LNCAP (cell line): ENCODE measurements around the gene SFSWAP.

Source experiments
- TF ChIP-seq, protein P1 (sequence below): fragments of 450-650 bp; IDR thresholded peaks from 2 replicates; pipeline ENCODE4 v1.5.1; 2017; ENCODE audit warnings: mild to moderate bottlenecking

Gene SFSWAP

DNA sequence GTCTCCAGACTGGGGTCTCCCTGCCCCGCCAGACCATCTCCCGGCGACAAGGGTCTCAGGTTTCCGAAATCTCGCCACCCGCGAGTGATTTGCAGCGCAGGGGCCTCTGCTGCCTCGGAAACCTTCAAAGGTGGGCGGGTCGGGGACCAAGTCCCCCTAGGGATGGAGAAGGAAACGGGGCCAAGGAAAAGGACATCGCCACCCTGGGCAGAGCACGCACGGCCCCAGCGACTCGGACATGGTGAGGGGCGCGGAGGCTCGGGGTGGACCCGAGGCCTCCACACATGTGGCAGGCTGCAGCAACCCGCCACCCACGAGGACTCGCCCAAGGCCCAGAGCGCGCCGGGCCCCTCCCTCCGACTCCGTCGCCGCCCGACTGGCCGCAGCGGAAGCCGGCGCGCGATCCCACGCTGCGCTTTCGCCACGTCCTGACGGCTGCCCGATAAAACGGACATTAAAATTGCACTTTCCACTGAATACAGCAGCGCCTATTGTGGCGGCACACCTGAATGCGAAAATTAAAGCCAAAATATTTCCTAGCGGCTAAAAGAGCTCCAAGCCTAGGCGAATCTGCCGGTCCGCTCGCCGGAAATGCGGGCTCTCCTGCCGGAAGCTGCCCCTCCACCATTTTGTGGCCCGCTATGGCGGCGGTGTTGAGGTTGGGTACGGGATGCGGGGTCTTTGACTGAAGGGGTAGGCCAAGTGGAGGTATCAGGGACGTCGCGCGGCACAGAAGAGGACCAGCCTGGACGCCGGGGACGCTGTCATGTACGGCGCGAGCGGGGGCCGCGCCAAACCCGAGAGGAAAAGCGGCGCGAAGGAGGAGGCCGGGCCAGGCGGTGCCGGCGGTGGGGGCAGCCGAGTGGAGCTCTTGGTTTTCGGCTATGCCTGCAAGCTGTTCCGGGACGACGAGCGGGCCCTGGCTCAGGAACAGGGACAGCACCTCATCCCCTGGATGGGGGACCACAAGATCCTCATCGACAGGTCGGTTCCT lies at the start of gene SFSWAP:
SFSWAP (plus strand) TSS at position 627 of the 994 bp plus-strand sequence; CDS start at position 767, 140 bp downstream.
- TF ChIP-seq, protein P1, sequence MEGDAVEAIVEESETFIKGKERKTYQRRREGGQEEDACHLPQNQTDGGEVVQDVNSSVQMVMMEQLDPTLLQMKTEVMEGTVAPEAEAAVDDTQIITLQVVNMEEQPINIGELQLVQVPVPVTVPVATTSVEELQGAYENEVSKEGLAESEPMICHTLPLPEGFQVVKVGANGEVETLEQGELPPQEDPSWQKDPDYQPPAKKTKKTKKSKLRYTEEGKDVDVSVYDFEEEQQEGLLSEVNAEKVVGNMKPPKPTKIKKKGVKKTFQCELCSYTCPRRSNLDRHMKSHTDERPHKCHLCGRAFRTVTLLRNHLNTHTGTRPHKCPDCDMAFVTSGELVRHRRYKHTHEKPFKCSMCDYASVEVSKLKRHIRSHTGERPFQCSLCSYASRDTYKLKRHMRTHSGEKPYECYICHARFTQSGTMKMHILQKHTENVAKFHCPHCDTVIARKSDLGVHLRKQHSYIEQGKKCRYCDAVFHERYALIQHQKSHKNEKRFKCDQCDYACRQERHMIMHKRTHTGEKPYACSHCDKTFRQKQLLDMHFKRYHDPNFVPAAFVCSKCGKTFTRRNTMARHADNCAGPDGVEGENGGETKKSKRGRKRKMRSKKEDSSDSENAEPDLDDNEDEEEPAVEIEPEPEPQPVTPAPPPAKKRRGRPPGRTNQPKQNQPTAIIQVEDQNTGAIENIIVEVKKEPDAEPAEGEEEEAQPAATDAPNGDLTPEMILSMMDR = no peak

DNA sequence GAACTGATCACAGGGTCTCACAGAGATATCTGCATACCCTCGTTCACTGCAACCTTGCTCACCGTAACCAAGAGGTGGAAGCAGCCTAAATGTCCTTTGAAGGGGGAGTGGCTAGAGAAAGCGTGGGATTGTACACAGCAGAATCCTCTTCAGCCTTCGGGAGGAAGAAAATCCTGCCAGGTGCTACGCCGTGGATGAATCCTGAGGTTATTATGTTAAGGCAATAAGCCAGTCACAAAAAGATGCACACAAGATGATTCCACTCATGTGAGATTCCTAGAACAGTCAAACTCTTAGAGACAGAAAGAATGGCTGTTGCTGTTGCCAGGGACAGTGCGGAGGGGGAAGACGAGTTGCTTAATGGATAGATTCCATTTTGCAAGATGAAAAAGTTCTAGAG lies 39.6 kb upstream of the SFSWAP start:
- TF ChIP-seq, protein P1 = no peak

DNA sequence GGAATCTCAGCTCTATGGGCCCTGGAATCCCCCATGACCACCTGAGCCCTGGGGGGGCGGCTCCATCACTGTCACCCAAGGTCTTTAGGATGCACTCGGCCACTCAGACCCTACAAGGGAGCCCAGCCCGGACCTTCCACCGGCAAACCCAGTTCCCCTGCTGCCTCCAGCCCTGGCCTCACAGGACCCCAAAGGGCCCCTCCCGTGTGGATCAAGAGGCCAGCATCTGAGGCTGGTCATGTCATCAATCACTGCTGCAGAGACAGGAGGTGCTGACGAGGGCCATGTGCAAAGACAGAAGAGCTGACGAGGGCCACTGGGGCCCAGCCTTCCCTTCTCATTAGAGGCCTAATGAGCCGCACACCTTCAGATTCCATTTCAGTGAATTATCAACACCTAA lies 39.0 kb upstream of the SFSWAP start:
- TF ChIP-seq, protein P1 = no peak

DNA sequence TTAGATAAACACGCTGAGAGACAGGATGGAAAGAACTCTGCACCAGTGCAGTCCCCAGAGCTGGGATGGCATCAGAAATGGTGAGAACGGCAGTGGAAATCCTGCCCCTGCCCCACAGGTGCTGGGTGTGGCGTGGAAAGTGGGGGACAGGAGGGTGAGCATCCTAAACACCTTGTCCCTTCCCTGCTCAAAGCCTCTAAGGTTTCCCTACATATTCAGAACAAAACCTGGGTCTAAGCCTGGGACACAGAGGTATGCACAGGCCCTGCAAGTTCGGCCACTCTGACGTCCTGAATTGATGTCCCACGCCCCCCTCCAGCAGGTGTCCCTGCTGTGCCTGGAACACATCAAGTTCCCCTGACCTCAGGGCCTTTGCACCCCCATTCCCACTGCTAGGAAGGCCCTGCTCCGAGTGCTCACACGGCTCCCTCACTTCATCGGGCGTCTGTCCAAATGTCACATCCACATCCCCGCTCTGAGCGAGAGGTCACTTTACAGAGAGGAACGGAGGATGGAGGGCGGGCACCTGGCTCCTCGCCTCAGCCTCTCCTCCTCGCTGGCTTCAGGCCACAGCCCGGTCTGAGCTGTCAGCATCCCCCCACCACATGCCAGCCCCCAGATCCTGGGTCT lies 38.5 kb upstream of the SFSWAP start:
- TF ChIP-seq, protein P1 = no peak

DNA sequence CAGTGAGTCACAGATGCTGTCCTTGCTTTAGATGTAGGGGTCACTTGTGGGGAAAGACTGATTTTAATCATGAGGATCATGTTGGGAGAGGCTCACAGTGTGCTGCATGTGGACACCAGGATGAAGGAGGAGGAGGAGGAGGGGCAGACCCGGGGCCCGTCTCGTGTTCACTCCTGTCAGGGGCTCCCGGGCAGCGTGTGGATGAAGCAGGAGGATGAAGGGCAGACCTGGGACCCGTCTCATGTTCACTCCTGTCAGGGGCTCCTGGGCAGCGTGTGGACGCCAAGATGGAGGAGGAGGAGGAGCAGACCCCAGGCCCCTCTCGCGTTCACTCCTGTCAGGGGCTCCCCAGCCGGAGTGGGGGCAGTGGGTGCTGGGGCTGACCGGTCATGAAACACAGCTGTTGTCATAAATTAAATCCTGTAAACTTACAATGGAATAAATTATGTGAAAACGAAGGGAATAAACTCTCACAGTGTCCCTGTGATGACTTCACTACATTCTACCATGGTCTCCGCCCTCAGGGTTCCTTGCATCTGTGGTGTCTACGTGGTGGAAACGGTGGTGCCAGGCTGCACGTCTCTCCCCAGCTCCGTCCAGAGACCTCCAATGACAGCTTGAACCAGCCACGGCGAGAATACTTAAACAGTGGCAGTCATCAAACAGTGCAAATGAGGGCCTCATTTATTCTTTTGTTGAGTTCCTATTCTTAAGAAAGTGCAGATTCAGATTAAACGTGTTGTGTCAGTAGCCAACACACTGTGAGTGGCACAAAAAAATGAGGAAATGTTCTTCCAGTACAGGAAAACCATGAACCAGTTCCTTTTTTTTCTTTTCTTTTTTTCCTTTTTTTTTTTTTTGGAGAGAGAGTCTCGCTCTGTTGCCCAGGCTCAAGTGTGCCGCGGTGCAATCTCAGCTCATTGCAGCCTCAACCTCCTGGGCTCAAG lies 37.7 kb upstream of the SFSWAP start:
- TF ChIP-seq, protein P1 = no peak

DNA sequence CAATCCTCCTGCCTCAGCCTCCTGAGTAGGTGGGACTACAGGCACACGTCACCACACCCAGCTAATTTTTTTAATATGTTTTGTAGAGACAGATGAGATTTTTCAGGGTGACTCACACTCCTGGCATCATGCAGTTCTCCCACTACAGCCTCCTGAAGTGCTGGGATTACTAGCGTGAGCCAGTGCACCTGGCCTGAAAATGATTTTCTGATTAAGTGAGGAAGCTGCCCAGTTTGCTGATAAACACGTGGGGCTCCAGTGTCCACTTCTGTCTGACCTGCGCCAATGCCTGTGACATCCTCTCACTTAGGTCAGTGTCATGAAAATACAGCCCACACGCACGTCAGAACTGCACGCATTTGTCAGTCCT lies 37.0 kb upstream of the SFSWAP start:
- TF ChIP-seq, protein P1 = no peak

DNA sequence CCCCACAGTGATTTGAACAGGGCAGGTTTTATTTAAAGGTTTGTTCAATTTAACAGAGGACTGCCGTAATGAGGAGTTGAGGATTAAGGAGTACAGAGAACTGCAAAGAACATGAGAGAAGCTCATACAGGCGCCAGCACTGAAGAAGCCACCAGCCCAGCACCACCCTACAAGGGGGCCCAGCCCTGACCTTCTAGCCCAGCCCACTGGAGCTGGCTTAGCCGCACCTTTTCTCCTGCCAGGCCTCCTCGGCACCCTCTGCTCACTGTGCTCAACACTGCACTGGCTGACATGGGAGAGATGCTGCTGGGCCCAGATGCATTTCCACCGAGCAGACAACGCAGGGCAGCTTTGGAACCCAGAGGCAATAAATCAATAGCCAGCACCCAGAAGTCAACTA lies 36.5 kb upstream of the SFSWAP start:
- TF ChIP-seq, protein P1 = no peak
